ENCODE results near the gene GSE1.

GSE1 gene

DNA sequence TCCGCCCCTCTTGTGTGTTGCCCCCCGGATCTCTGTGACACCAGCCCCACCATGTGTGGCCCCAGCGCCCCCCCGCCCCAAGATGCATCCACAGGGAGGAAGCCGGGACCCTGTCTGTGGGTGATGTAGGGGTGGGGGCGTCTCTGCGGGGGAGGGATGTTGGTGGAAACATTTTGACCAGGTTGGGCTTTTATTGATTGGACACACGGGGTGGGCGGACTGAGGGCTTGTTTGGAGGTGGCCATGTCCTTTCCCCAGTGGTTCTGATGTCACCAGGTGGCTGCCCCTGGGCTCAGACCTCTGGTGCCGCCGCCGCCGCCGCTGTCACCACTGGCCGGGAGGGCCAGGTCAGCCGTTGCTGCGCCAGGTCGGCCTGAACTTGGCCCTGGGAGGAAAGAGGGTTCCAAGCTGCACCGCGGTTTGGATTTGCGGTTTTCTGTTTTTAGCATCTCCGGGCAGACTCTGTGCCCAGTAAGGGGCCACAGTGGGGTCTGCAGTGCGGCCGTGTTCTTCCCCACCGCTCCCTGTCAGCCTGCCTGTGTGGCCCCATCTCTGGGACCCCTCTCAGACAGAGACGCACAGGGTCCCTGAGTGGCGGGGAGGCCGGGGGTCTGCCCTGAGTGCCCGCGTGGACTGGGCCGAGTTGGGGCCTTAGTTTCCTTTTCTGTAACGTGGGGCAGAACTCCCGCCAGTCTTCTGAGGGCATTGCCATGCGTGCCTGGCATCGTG lies 19.8 kb downstream of the GSE1 start:
- Histone ChIP-seq H3K4me2 (ENCODE audit: low read length) (no peak overlapping the region), H3K27me3 (ENCODE audit: control insufficient read depth, low read length) (no peaks in the 10 kb centered on the region), H3K36me3 (ENCODE audit: control insufficient read depth, low read length) (no peaks in the 10 kb centered on the region; the same call in 1 of the 2 replicates), H3K79me2 (ENCODE audit: control insufficient read depth, low read length) (peaks cover 85% of the 10 kb centered on the region), H3F3A (ENCODE audit: control insufficient read depth, insufficient read depth) (no peaks in the 10 kb centered on the region), H4K20me1 (ENCODE audit: control insufficient read depth, insufficient read depth, low read depth, low read length) (no peaks in the 10 kb centered on the region; the same call in 1 of the 2 replicates), H3K9me3 (ENCODE audit: control insufficient read depth, insufficient read depth, low read length) (no peaks in the 10 kb centered on the region), H3K4me3 (ENCODE audit: low read length) (no peak overlapping the region), H3K27ac (ENCODE audit: low read depth, low read length) (no peak overlapping the region), H3K9me2 (replicated peaks; ENCODE audit: control insufficient read depth, low read length) (no peaks in the 10 kb centered on the region), H3K4me1 (ENCODE audit: control insufficient read depth, low read length) (no peaks in the 10 kb centered on the region)
- TF ChIP-seq, protein P1, sequence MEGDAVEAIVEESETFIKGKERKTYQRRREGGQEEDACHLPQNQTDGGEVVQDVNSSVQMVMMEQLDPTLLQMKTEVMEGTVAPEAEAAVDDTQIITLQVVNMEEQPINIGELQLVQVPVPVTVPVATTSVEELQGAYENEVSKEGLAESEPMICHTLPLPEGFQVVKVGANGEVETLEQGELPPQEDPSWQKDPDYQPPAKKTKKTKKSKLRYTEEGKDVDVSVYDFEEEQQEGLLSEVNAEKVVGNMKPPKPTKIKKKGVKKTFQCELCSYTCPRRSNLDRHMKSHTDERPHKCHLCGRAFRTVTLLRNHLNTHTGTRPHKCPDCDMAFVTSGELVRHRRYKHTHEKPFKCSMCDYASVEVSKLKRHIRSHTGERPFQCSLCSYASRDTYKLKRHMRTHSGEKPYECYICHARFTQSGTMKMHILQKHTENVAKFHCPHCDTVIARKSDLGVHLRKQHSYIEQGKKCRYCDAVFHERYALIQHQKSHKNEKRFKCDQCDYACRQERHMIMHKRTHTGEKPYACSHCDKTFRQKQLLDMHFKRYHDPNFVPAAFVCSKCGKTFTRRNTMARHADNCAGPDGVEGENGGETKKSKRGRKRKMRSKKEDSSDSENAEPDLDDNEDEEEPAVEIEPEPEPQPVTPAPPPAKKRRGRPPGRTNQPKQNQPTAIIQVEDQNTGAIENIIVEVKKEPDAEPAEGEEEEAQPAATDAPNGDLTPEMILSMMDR (IDR thresholded peaks at IDR 0.05; ENCODE audit: low read depth, low read length, poor library complexity, severe bottlenecking): no peak
- no peak for TF ChIP-seq EZH2phosphoT487 (IDR thresholded peaks at IDR 0.05; ENCODE audit: borderline replicate concordance, low read length)

DNA sequence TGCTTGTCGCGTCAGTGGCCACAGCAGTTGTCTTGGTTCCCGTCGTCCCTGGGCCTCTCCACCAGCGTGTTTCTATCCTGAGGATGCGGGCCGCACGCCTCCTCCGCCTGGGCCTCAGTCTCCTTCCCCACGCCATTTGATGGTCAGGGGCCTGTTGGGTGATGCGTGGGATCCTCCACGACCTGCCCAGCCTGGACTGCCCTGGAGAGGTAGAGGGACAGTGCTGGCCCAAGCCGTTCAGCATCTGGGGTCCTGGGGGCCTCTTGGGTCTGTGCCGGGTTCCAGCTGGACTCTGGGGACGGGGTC lies 20.3 kb downstream of the GSE1 start:
- Histone ChIP-seq H3K4me3 (ENCODE audit: low read length) (no peak overlapping the region), H3K4me1 (ENCODE audit: control insufficient read depth, low read length) (no peaks in the 10 kb centered on the region), H4K20me1 (ENCODE audit: control insufficient read depth, insufficient read depth, low read depth, low read length) (no peaks in the 10 kb centered on the region; the same call in 1 of the 2 replicates), H3K9me3 (ENCODE audit: control insufficient read depth, insufficient read depth, low read length) (no peaks in the 10 kb centered on the region), H3F3A (ENCODE audit: control insufficient read depth, insufficient read depth) (no peaks in the 10 kb centered on the region), H3K4me2 (ENCODE audit: low read length) (no peak overlapping the region), H3K79me2 (ENCODE audit: control insufficient read depth, low read length) (peaks cover 83% of the 10 kb centered on the region), H3K9me2 (replicated peaks; ENCODE audit: control insufficient read depth, low read length) (no peaks in the 10 kb centered on the region), H3K27me3 (ENCODE audit: control insufficient read depth, low read length) (no peaks in the 10 kb centered on the region), H3K36me3 (ENCODE audit: control insufficient read depth, low read length) (no peaks in the 10 kb centered on the region; the same call in 1 of the 2 replicates), H3K27ac (ENCODE audit: low read depth, low read length) (no peak overlapping the region)
- TF ChIP-seq EZH2phosphoT487 (IDR thresholded peaks at IDR 0.05; ENCODE audit: borderline replicate concordance, low read length): no peak
- TF ChIP-seq, protein P1 (IDR thresholded peaks at IDR 0.05; ENCODE audit: low read depth, low read length, poor library complexity, severe bottlenecking): no peak

DNA sequence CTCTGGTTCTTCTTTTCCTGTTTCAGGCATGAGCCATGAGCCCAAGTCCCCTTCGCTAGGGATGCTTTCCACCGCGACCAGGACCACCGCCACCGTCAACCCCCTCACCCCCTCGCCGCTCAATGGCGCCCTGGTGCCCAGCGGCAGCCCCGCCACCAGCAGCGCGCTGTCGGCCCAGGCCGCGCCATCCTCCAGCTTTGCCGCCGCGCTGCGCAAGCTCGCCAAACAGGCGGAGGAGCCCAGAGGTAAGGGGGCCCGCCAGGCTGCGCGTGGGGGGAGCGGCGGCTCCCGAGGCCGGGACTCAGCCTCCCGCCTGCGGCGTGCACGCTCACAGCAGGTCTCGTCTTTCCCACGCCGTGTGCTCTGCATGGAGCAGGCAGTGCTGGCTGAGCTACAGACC lies 20.8 kb downstream of the GSE1 start:
- no peaks in the 10 kb centered on the region for H3K9me2 ChIP-seq (replicated peaks; ENCODE audit: control insufficient read depth, low read length)
- no peak overlapping the region for H3K4me3 ChIP-seq (ENCODE audit: low read length)
- H3K4me1 ChIP-seq (ENCODE audit: control insufficient read depth, low read length): no peaks in the 10 kb centered on the region
- H3K27me3 ChIP-seq (ENCODE audit: control insufficient read depth, low read length): no peaks in the 10 kb centered on the region
- no peak for TF ChIP-seq EZH2phosphoT487 (IDR thresholded peaks at IDR 0.05; ENCODE audit: borderline replicate concordance, low read length)
- TF ChIP-seq, protein P1 (IDR thresholded peaks at IDR 0.05; ENCODE audit: low read depth, low read length, poor library complexity, severe bottlenecking): no peak
- H3F3A ChIP-seq (ENCODE audit: control insufficient read depth, insufficient read depth): no peaks in the 10 kb centered on the region
- peaks cover 81% of the 10 kb centered on the region for H3K79me2 ChIP-seq (ENCODE audit: control insufficient read depth, low read length)
- no peaks in the 10 kb centered on the region; the same call in 1 of the 2 replicates for H4K20me1 ChIP-seq (ENCODE audit: control insufficient read depth, insufficient read depth, low read depth, low read length)
- H3K36me3 ChIP-seq (ENCODE audit: control insufficient read depth, low read length): no peaks in the 10 kb centered on the region; the same call in 1 of the 2 replicates
- H3K27ac ChIP-seq (ENCODE audit: low read depth, low read length): no peak overlapping the region
- H3K4me2 ChIP-seq (ENCODE audit: low read length): no peak overlapping the region
- H3K9me3 ChIP-seq (ENCODE audit: control insufficient read depth, insufficient read depth, low read length): no peaks in the 10 kb centered on the region

Measured in DOHH2 (cell line).